Measurements from ENCODE around the gene CIB2.
"Not testable (repeated sequence)": the region's sequence is repeated elsewhere in the genome, so short reads cannot be mapped to it uniquely, and the experiment has no call there.

CIB2 gene

GRCh38 chr15:78131295-78132061 is at the start of gene CIB2:
CIB2 (minus strand) TSS chr15:78131445; CDS start chr15:78131215, 230 bp downstream.
- DNase-seq: no peak

- DNase-seq: no peak
Observed at GRCh38 chr15:78179906-78180305, 48.7 kb upstream of the CIB2 start.

GRCh38 chr15:78179286-78179840 is 48.1 kb upstream of the CIB2 start:
- no peak for DNase-seq

GRCh38 chr15:78178064-78178463 is 46.8 kb upstream of the CIB2 start:
- no peak for DNase-seq

- no peak for DNase-seq
Observed at GRCh38 chr15:78177447-78177873, 46.2 kb upstream of the CIB2 start.

GRCh38 chr15:78175330-78175729 is 44.1 kb upstream of the CIB2 start:
- no peak for DNase-seq

- no peak for DNase-seq
Observed at GRCh38 chr15:78174401-78174800, 43.2 kb upstream of the CIB2 start.

- DNase-seq: no peak
Observed at GRCh38 chr15:78171864-78172472, 40.7 kb upstream of the CIB2 start.

GRCh38 chr15:78170848-78171773 is 39.9 kb upstream of the CIB2 start:
- DNase-seq: no peak

- DNase-seq: no peak
Observed at GRCh38 chr15:78168608-78169007, 37.4 kb upstream of the CIB2 start.

- DNase-seq: no peak
Observed at GRCh38 chr15:78167227-78167888, 36.1 kb upstream of the CIB2 start.

GRCh38 chr15:78164010-78164409 is 32.8 kb upstream of the CIB2 start:
- no peak for DNase-seq

GRCh38 chr15:78162038-78162437 is 30.8 kb upstream of the CIB2 start:
- DNase-seq: no peak

GRCh38 chr15:78159395-78159794 is 28.1 kb upstream of the CIB2 start:
- no peak for DNase-seq

- DNase-seq: no peak
Observed at GRCh38 chr15:78157203-78157602, 26.0 kb upstream of the CIB2 start.

GRCh38 chr15:78156653-78157052 is 25.4 kb upstream of the CIB2 start:
- no peak for DNase-seq

- DNase-seq: no peak
Observed at GRCh38 chr15:78155355-78155939, 24.2 kb upstream of the CIB2 start.

GRCh38 chr15:78154955-78155354 is 23.7 kb upstream of the CIB2 start:
- no peak for DNase-seq

- DNase-seq: not testable (repeated sequence)
Observed at GRCh38 chr15:78151075-78151474, 19.8 kb upstream of the CIB2 start.

- no peak for DNase-seq
Observed at GRCh38 chr15:78149805-78150751, 18.8 kb upstream of the CIB2 start.

Measured in cortex of kidney (tissue), 1 donor.